Islet of Langerhans (tissue), 1 donor: ENCODE results near the gene KIAA0825.
"Not testable (repeated sequence)": the region's sequence is repeated elsewhere in the genome, so short reads cannot be mapped to it uniquely, and the experiment has no call there.

ENCODE experiments used
- FAIRE-seq: peaks from one replicate; lab custom pipeline; 2011; peaks lifted over from hg19 to GRCh38; lab: Jason Lieb, UNC

The KIAA0825 gene

GRCh38 chr5:94174748-94175411, 443.5 kb downstream of the KIAA0825 start:
- no peak for FAIRE-seq

- no peak for FAIRE-seq
Observed at GRCh38 chr5:94173100-94173499, 445.3 kb downstream of the KIAA0825 start.

- not testable (repeated sequence) for FAIRE-seq
Observed at GRCh38 chr5:94171070-94171469, 447.3 kb downstream of the KIAA0825 start.

- FAIRE-seq, result not testable (repeated sequence)
Observed at GRCh38 chr5:94170158-94170557, 448.2 kb downstream of the KIAA0825 start.

GRCh38 chr5:94168151-94168550, 450.3 kb downstream of the KIAA0825 start:
- FAIRE-seq, result no peak

GRCh38 chr5:94161801-94162200, 456.6 kb downstream of the KIAA0825 start:
- no peak for FAIRE-seq

GRCh38 chr5:94159144-94159543, 459.3 kb downstream of the KIAA0825 start:
- FAIRE-seq, result no peak

- FAIRE-seq, result no peak
Observed at GRCh38 chr5:94157704-94158539, 460.5 kb downstream of the KIAA0825 start.

GRCh38 chr5:94154672-94155071, 463.7 kb downstream of the KIAA0825 start:
- FAIRE-seq, result no peak

GRCh38 chr5:94153736-94154450, 464.5 kb downstream of the KIAA0825 start:
- FAIRE-seq, result no peak

- not testable (repeated sequence) for FAIRE-seq
Observed at GRCh38 chr5:94143621-94144020, 474.8 kb downstream of the KIAA0825 start.

- FAIRE-seq, result no peak
Observed at GRCh38 chr5:94140300-94140699, 478.1 kb downstream of the KIAA0825 start.

- FAIRE-seq, result no peak
Observed at GRCh38 chr5:94130077-94130476, 488.3 kb downstream of the KIAA0825 start.

GRCh38 chr5:94125107-94125506, 493.3 kb downstream of the KIAA0825 start:
- no peak for FAIRE-seq

- not testable (repeated sequence) for FAIRE-seq
Observed at GRCh38 chr5:94116317-94116716, 502.1 kb downstream of the KIAA0825 start.

GRCh38 chr5:94113087-94113486, 505.3 kb downstream of the KIAA0825 start:
- FAIRE-seq, result no peak

GRCh38 chr5:94111209-94112004, 507.0 kb downstream of the KIAA0825 start:
- no peak for FAIRE-seq

- no peak for FAIRE-seq
Observed at GRCh38 chr5:94103514-94104245, 514.7 kb downstream of the KIAA0825 start.
